ENCODE data around the gene CADM1. TPM values are rescaled to one million over a fixed set of nuclear protein-coding genes. Genes with fewer than 3 reads are reported as not detected.

CADM1 gene
- polyA plus RNA-seq, 4 donors = 130 to 282 (median 144) TPM

DNA sequence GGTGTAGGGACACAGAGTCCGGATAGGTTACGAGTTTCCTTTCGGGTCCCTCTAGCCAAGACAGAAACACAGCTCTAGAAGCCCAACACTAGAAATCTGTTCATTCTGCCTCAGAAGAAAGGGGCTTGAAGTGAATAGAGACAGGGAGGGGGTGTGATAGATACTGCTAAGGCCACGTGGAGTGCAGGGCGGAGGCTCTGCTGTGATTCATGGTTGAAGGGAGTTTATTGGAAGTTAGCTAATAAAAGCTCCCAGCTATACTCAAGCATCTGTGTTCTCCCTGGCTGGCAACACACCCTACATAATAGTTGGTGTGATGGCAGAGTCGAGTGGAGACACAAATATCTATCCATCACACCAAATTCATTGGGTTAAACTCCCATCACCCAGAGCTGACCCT lies 337.4 kb downstream of the CADM1 start:
- no peak for DNase-seq (ENCODE audit: low read depth in 4 of 4, low spot score in 3 of 4)

DNA sequence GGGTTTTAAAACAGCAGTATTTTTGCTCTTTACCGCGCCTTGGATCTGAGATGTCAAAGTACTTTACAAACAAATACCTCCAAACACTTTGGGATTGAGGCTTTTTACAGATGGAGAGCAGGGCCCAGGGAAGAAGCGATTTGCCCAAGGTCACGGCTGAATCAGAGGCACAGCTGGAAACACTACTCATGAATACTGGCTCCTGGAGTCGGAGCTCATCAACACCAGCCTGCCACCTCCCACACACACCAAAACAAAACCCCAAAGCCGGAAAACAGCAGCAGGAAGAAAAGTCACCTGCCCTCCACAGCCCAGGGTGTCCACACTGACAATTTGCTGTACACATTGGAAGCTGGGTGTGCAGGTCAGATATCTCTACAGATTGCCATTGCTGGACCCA lies 339.4 kb downstream of the CADM1 start:
- no peak for DNase-seq (ENCODE audit: low read depth in 4 of 4, low spot score in 3 of 4)

DNA sequence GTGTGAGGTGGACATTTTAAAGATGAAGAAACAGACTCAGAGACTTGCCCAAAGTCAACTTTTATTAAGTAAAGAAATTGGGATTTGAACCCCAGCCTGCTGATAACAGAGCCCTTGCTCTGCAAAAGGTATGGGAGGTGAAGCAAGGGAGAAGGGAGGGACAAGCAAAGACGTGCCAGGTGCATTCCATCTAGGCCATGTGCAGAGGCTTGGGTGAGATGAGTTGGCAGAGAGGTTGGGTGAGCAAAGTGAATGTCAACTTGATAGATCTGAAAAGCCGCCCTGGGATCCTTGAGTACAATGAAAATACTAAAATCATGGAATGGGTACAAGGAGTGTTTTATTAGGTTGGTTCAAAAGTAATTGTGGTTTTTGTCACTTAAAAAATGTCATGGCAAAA lies 341.3 kb downstream of the CADM1 start:
- no peak for DNase-seq (ENCODE audit: low read depth in 4 of 4, low spot score in 3 of 4)

DNA sequence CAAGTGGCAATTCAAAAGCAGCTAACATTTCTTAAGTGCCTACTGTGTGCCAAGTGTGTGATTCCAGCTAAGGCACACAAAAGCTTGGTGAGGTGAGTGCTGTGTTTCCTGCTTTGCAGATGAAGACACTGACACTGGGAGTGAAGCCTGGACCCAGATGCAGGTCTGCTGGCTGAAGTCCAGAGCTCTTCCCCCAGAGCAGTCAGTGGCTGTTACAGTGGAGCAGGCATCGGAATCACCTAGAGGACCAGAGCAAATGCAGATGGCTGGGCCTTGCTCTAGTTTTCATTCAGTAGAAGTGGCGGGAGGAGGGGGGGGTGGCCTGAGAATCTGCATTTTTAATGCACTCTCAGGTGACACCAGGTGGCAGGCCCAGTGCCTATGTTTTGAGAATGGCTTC lies 342.3 kb downstream of the CADM1 start:
- no peak for DNase-seq (ENCODE audit: low read depth in 4 of 4, low spot score in 3 of 4)

DNA sequence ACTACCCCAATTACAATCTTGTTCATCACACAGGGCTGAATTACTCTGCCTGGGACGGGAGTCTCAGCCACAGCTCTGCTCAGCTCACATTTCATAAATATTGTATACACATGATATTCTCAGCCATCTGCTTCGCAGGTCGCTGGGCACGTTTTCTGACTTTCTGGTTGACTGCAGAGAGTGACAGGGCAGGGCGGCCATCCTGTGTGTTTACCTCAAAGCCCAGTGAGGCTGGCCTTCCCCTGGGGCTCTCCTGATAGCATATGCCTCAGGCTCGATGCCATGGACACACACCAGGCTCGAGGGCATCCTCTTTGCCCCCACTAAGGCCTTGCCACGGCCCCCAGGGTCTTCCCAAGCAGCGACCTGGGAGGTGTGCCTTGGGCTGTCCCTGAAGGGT lies 345.0 kb downstream of the CADM1 start:
- no peak for DNase-seq (ENCODE audit: low read depth in 4 of 4, low spot score in 3 of 4)

DNA sequence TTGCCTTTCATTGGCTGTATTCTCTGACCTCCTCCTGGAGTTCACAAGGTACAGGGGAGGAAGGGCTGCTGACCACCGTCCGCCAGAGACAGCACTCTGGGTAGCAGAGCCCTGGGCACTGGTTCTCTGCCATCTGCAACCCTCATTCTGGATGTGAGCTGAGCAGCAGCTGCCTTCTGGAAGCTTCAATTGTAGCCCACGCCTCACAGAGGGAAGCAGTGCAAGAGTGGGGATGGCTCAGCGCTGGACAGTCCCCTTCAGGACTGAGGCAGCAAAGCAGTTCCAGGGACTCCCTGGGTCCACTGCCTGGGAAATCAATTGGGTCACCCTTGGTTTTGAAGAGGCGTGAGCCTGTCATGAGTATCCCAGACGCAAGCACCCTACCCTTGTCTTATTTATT lies 346.2 kb downstream of the CADM1 start:
- no peak for DNase-seq (ENCODE audit: low read depth in 4 of 4, low spot score in 3 of 4)

DNA sequence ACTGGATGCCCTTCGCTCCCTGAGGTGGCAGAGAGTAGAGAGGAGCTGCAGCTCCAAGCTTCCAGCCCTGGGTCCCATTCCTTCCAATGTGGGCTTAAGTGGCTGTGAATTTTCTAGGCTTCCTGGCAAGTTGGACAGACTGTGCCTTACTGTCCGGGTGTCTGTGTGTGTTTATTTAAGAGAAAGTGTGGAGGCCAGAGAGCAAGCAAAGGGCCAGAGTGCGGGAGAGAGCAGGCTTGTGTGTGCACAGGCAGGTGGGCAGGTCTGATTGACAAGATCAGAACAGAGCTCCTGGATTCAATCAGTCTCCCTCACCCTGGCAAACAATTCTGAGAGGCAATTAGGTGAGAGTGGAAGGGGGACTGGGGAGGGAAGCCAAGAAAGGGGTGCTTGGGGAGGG lies 347.0 kb downstream of the CADM1 start:
- DNase-seq (ENCODE audit: low read depth in 4 of 4, low spot score in 3 of 4) = no peak

DNA sequence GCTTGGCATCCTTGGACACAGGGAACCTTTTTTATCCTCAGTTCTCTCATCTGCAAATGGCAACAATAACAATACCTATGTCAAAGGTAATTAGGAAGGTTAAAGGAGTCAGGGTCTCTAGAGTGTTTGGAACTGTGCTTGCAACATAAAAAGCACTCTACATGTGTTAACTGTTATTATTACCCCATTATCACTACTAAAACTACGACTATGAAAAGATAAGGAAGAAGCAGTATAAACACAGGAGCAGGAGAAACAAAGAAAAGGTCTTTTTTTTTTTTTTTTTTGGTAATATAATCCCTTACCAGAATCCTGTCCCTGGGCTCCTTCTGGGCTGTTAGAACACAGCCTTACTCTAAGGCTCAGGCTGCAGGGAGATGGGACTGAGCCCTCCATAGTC lies 348.2 kb downstream of the CADM1 start:
- no peak for DNase-seq (ENCODE audit: low read depth in 4 of 4, low spot score in 3 of 4)

DNA sequence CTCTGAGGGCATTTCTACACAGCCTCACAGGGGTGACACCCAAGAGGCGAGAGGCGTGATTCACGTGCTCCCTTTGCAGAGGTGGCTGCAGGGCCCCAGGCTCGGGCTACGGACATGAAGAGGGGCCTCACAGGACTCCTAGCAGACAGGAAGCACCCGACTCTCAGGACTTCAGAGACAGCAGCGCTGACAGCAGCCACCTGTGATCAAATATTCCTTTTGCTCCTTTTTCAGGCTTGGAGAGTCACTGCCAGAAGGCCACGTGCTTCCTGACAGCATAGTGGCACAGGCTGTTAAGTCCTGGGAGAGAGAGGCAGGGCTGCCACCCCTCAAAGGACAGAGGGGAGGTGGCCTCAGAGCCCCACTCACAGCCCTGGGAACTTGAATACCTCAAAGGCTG lies 348.9 kb downstream of the CADM1 start:
- DNase-seq (ENCODE audit: low read depth in 4 of 4, low spot score in 3 of 4) = no peak

DNA sequence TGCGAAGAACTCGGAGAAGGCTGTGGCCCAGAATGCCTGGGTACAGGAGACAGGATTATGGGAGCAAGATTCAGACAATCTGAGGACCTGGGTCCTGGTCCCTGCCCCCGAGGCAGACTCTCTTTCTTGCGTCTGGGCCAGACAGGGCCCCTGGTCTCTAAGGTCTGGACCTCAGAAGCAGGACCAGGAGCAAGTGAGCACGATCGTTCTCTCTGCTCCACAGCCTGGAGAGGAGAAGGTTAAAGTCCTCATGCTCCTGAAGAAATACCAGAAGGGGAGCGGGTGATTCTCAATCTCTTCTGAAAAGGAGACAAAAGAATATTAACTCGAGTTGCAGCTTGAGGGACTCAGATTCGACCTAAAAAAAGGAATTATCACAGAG lies 349.9 kb downstream of the CADM1 start:
- DNase-seq (ENCODE audit: low read depth in 4 of 4, low spot score in 3 of 4) = no peak

DNA sequence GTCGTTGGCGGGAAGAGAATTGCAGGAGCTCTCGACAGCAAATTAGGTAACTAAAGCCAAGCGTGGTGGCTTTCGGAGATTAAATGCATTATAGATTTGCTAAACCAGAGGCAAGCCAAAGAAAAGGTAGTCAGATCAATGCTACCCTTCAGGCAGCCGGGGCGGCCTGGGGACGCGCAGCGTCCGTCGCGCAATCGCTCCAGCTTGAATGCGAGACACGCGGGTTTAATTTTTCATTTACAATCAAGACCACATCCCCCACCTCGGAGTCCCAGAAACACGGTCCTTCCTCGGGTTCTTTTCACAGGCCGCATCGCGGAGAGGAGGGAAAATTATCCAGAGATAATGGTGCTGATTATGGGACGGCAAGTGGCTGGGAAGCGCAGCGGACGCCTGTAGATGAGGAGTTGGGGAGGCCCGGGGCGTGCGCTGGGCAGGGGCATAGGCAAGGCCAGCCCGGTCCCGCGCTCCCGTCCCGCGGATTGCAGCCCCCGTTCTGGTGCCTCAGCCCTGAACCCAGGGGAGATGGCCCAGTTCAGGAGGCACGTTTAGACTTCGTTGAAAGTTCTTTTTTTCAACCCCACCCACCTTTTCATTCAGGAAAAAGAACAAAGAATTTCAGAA lies 350.4 kb downstream of the CADM1 start:
- DNase-seq (ENCODE audit: low read depth in 4 of 4, low spot score in 3 of 4) = no peak

DNA sequence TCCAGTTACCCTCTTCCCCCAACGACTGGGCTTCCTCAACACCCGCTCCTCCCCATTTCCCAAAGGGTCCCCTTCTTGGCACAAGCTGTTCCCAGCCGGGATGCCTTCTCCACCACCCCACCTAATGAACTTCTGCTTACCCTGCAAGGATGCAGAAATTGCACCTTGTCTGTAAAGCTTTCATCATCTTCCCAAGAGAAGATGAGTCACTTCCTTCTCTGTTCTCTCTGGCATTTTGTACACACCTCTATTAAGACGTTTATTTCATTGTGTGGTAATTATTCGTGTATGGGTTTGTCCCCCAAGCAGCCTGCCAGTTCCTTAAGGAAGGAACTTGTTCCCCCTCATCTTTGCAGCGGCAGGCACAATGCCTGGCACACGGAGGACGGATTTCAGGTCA lies 351.1 kb downstream of the CADM1 start:
- no peak for DNase-seq (ENCODE audit: low read depth in 4 of 4, low spot score in 3 of 4)

DNA sequence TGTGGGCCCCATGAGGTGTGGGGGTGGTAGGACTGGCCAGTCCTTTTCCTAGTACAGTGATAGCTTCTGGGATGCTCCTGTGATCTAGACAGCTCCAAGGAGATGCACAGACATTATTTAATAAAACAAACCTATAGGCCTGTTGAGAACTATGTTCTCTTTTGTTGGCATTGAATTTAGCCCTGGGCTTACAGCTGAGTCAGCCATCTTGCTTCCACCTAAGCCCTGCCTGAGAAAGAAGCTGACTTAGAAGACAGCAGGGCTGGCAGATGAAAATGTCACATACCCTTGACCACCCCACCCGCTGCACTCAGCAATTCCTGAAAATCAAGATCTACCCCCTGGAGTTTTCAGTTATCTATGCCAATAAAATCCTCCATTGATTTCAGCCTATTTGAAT lies 353.2 kb downstream of the CADM1 start:
- DNase-seq (ENCODE audit: low read depth in 4 of 4, low spot score in 3 of 4) = no peak

DNA sequence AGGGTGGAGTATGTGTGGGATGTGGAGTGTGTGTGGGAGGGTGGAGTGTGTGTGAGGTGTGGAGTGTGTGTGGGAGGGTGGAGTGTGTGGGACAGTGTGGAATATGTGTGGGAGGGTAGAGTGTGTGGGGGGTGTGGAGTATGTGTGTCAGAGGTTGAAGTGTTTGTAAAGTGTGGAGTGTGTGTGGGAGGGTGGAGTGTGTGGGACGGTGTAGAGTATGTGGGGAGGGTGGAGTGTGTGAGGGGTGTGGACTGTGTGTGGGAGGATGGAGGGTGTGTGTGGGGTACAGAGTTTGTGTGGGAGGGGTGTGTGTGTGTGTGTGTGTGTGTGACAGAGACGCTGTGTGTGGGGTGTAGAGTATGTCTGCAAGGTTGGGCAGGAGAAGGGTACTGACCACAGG lies 355.5 kb downstream of the CADM1 start:
- no peak for DNase-seq (ENCODE audit: low read depth in 4 of 4, low spot score in 3 of 4)

DNA sequence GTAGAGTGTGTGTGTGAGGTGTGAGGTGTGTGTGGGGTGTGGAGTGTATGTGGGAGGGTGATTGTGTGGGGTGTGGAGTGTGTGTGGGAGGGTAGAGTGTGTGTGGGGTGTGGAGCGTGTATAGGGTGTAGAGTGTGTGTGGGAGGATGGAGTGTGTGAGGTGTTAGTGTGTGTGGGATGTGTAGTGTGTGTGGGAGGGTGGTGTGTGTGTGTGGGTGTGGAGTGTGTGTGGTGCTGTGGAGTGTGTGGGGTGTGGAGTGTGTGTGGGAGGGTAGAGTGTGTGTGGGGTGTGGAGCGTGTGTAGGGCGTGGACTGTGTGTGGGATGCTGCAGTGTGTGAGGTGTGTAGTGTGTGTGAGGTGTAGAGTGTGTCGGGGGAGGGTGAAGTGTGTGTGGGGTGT lies 356.1 kb downstream of the CADM1 start:
- no peak for DNase-seq (ENCODE audit: low read depth in 4 of 4, low spot score in 3 of 4)

DNA sequence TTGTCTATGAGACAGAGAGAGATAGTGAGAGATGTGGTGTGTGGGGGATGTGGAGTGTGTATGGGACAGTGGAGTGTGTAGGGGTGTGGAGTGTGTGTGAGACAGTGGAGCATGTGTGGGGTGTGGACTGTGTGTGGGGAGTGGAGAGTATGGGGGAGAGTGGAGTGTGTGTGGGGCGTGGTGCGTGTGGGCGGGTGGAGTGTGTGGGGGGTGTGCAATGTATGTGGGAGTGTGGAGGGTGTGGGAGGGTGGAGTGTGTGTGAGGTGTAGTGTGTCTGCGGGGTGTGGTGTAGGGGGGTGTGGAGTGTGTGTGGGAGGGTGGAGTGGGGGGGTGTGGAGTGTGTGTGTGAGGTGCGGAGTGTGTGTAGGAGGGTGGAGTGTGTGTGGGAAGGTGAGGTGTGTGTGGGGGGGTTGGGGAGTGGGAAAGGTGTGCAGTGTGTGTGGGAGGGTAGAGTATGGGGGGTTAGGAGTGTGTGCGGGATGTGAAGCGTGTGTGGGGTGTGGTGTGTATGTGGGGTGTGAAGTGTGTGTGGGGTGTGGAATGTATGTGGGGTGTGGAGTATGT lies 356.9 kb downstream of the CADM1 start:
- DNase-seq (ENCODE audit: low read depth in 4 of 4, low spot score in 3 of 4) = no peak

DNA sequence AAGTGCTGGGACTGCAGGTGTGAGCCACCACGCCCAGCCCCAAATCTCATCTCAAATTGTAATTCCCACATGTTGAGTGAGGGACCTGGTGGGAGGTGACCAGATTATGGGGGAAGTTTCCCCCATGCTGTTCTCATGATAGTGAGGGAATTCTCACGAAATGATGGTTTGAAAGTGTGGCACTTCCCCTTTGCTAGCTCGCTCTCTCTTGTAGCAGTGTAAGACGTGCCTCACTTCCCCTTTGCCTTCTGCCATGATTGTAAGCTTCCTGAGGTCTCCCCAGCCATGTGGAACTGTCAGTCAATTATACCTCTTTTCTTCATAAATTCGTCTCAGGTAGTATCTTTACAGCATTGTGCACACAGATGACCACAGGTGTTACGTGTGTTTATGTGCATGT lies 357.8 kb downstream of the CADM1 start:
- DNase-seq (ENCODE audit: low read depth in 4 of 4, low spot score in 3 of 4) = no peak

DNA sequence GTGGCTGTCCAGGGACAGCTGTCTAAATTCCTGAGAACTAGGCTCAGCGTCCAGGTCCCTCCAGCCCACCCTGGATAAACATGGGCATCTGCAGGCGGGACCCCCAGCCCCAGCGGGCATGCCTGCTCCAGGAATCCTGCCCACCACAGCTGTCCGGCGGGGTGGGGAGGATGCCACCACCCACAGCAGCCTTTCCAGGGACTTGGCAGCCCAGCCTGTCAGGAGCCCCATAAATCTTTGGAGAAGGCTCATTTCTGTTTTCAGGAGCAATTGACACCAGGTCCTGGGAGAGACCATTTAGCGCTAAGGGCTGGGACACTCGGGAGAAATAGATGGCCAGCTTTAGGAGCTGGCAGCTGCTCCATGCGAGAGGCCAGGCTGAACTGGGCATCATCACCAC lies 358.9 kb downstream of the CADM1 start:
- DNase-seq (ENCODE audit: low read depth in 4 of 4, low spot score in 3 of 4) = no peak

DNA sequence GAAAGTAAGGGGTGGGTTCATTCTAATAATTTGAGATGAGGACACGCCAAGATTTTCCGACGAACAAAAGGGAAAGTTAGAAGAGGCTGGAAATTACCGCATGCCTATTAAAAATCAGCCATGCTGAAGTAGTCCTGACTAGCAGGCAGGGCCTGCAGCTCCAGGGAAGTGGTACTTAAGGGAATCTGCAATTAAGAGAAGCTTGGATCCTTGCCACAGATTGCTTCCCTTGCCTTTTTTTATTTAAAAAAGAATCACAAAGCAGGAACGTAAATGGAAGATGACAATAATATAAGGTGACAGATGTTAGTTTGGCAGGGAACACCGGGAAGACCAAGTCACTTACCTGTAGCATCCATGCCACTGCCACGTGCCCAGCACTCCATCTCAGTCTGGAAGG lies 359.3 kb downstream of the CADM1 start:
- no peak for DNase-seq (ENCODE audit: low read depth in 4 of 4, low spot score in 3 of 4)

DNA sequence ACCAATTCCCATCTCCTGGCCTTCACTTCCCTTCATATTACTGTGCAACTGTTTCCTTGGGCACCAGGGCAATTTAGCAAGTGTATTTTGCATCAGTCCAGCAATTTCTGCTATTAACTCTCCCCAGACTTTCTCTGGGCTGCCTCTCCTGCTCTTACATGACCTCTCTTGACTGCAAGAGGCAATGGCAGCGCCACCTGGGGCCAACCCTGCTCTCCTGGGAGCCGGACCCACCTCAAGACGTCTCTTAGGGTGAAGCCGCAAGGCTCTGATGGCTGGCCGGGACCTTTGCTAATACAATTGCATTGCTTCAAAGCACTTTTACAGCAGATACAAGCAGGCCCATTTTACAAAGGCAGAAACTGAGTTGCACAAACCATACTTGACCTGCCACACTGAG lies 360.2 kb downstream of the CADM1 start:
- no peak for DNase-seq (ENCODE audit: low read depth in 4 of 4, low spot score in 3 of 4)

DNA sequence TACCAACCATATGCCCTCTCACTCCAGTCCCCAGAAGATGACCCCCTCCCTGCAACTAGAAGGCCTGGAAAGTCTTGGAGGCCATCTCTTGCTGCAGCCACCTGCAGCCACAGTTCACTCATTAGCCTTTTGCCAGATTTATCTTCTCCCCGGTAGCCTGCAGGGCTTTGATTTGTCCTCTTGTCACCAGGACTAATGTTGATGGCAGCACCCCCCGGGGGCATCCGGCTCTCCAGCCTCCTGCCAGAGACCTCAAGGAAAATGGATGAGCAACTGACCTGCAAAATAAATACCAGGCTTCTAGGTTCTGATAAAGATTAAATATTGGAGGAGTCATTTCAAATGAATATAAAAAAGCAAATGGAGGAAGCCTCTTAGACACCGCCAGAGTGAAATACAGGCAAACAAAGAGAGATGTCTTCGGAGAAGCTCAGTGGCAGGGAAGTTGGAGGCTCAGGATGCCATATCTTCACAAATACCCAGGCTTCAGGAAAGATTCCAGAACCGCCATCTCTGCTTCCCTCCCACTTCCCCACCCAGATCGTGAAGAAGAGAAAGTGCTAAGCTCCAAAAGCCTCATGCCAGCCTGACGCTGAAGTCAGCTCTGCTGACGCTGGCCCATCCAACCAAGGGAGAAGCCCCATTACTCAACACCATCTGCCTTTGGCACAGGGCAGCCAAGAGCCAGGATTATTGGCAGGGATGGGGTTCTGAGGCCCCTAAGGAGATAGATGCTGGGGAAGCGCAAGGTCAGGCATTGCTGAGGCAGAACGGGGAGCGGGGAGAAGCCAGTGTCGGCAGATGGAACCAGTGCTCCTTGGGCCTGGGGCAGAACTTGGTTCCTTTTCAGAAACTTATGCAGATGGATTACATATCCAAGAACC lies 362.7 kb downstream of the CADM1 start:
- DNase-seq (ENCODE audit: low read depth in 4 of 4, low spot score in 3 of 4) = no peak

DNA sequence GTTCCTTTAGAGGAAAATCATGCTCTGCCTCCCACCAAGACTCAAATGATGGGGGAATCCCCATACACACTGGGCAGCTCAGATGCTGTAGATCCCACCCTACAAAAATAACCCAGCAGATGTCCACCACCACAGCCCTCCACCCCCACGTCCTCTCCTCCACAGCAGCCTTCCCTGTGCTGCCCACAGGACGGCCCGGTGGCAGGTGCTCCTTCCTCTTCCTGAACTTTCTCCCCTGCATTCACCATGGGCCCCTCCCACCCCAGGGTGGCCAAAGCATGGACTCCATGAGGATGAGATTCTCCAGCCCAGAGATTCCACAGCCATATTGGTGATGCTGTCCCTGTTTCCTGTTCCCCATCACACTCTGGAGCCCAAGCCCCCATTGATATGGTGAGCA lies 368.3 kb downstream of the CADM1 start:
- DNase-seq (ENCODE audit: low read depth in 4 of 4, low spot score in 3 of 4) = no peak

Data from left renal pelvis (tissue), 4 donors.